CD4-positive, alpha-beta T cell (primary cell): ENCODE results near the gene PCED1B. TPM values are rescaled to one million over a fixed set of nuclear protein-coding genes. Genes with fewer than 3 reads are reported as not detected.
A peak's percentile ranks its signal among the peaks of the same experiment; 100 is the strongest.

ENCODE experiments used
- ATAC-seq: fragments of 200-7000 bp; cut with Tn5 transposase; one replicate; pipeline ENCODE4 v1.10.0; 2022; ENCODE audit warnings: mild to moderate bottlenecking; ENCODE audit not compliant: poor library complexity
- CTCF ChIA-PET: fragments of 350-600 bp; sonication (Branson Sonifier 250); formaldehyde crosslinking; loops from one replicate; lab custom pipeline; 2021; ENCODE audit warnings: antibody characterized with exemption, inconsistent platforms; lab: Charles Lee
- POLR2A ChIA-PET: fragments of 350-600 bp; sonication (Branson Sonifier 250); formaldehyde crosslinking; loops from one replicate; lab custom pipeline; 2021; ENCODE audit warnings: antibody characterized with exemption, inconsistent platforms; lab: Charles Lee
- DNase-seq, 14 experiments: peaks; one replicate each; pipeline ENCODE4 v3.0.0-alpha.2; 2013 to 2020; ENCODE audit warnings: mixed read lengths in 2 of 14
- H3K27ac ChIP-seq, 2 donors: one replicate each; pipeline versions ENCODE4 v1.5.1 to v1.7.0; 2013; ENCODE audit warnings: low read length in 2 of 2, low read depth in 1 of 2, mild to moderate bottlenecking in 1 of 2
- H3K27me3 ChIP-seq, 2 experiments: 1 replicate in 1 of 2; 2 replicates in 1 of 2; pipeline versions ENCODE4 v1.6.1 to v1.7.0; 2013; ENCODE audit warnings: low read length in 2 of 2, control low read depth in 1 of 2, mild to moderate bottlenecking in 1 of 2, moderate library complexity in 1 of 2; ENCODE audit not compliant: insufficient read depth in 2 of 2, control insufficient read depth in 1 of 2
- H3K36me3 ChIP-seq: one replicate; pipeline ENCODE4 v1.6.1; 2013; ENCODE audit warnings: low read length, control low read depth; ENCODE audit not compliant: insufficient read depth
- H3K4me1 ChIP-seq: one replicate; pipeline ENCODE4 v1.6.1; 2013; ENCODE audit warnings: low read length, control low read depth; ENCODE audit not compliant: insufficient read depth
- H3K4me3 ChIP-seq: one replicate; pipeline ENCODE4 v1.5.1; 2013; ENCODE audit warnings: mild to moderate bottlenecking, low read length, moderate library complexity
- H3K9me3 ChIP-seq, 2 experiments: 1 replicate in 1 of 2; 2 replicates in 1 of 2; pipeline versions ENCODE4 v1.6.1 to v1.7.0; 2013; ENCODE audit warnings: low read length in 2 of 2, mild to moderate bottlenecking in 2 of 2, control low read depth in 1 of 2, moderate library complexity in 1 of 2; ENCODE audit not compliant: control insufficient read depth in 1 of 2, insufficient read depth in 1 of 2
- H3K27ac Mint-ChIP-seq: one replicate; pipeline ENCODE4 v1.8.0; 2020; ENCODE audit warnings: mixed read lengths
- H3K27me3 Mint-ChIP-seq: one replicate; pipeline ENCODE4 v1.8.0; 2021; ENCODE audit warnings: mixed read lengths
- H3K36me3 Mint-ChIP-seq: one replicate; pipeline ENCODE4 v1.8.0; 2021; ENCODE audit warnings: low read depth, mixed read lengths
- H3K4me1 Mint-ChIP-seq: one replicate; pipeline ENCODE4 v1.8.0; 2021; ENCODE audit warnings: low read depth, mixed read lengths
- H3K4me3 Mint-ChIP-seq: one replicate; pipeline ENCODE4 v1.8.0; 2020; ENCODE audit warnings: mild to moderate bottlenecking, mixed read lengths
- H3K9me3 Mint-ChIP-seq: one replicate; pipeline ENCODE4 v1.8.0; 2020; ENCODE audit warnings: mixed read lengths
- intact Hi-C, 2 experiments: fragments of 100-400 bp; cut with DNase I in 1 of 2; cut with micrococcal nuclease in 1 of 2; formaldehyde crosslinking; loops; one replicate each; pipeline versions ENCODE4 v1.15.1 to v1.9.0; 2023 to 2025; cut with DNase I, micrococcal nuclease
- total RNA-seq, 174 experiments: library from RNA in 2 of 174; stranded (reverse) in 2 of 174; gene quantifications; one replicate each; pipeline ENCODE4 v1.2.3 and lab custom pipeline; 2021 to 2026
- TF ChIP-seq, protein P1 (sequence below): fragments of 200-600 bp; IDR thresholded peaks from one replicate; pipeline ENCODE4 v1.8.0; 2022; ENCODE audit warnings: antibody characterized with exemption, mild to moderate bottlenecking

Gene PCED1B
- total RNA-seq, 2 experiments from 2014 or later, result 18.7 to 20.0 TPM

DNA sequence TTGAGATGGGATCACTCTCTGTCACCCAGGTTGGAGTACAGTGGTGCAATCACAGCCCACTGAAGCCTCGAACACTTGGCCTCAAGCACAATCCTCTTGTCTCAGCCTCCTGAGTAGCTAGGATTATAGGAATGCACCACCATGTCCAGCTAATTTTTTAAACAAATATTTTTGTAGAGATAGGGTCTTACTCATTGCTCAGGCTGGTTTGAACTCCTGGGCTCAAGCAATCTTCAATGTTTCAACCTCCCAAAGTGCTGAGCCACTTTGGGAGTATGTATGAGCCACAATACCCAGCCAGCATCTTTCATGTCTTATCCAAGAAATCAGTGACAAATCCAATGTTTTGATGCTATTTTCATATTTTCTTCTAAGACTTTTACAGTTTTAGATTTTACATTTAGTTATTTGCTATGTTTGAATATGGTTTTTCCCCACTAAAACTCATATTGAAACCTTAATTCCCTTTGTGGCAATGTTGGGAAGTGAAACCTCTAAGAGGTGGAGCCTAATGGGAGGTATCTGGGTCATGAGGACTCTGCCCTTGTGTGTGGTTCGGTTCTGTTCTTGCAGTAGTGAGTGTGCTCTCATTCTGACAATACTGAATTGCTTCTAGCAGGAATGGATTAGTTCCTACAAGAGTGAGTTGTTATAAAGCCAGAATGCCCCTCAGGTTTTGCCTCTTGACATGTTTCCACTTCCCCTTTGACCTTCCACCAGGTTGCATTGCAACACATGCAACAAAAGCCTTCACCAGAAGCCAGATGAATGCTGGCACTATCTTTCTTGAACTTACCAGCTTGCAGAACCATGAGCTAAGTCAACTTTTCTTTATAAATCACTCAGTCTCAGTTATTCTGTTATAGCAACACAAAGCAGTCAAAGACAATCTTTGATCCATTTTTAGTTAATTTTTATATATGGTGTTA, 81.2 kb downstream of the PCED1B start:
- ChIA-PET POLR2A (no interaction called here), CTCF (interaction anchor here (1.5 kb wide), 1 partner anchor 33 kb away, joined by 3 read pairs; no protein-coding TSS in a partner anchor)
- TF ChIP-seq, protein P1, sequence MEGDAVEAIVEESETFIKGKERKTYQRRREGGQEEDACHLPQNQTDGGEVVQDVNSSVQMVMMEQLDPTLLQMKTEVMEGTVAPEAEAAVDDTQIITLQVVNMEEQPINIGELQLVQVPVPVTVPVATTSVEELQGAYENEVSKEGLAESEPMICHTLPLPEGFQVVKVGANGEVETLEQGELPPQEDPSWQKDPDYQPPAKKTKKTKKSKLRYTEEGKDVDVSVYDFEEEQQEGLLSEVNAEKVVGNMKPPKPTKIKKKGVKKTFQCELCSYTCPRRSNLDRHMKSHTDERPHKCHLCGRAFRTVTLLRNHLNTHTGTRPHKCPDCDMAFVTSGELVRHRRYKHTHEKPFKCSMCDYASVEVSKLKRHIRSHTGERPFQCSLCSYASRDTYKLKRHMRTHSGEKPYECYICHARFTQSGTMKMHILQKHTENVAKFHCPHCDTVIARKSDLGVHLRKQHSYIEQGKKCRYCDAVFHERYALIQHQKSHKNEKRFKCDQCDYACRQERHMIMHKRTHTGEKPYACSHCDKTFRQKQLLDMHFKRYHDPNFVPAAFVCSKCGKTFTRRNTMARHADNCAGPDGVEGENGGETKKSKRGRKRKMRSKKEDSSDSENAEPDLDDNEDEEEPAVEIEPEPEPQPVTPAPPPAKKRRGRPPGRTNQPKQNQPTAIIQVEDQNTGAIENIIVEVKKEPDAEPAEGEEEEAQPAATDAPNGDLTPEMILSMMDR, result no peak
- H3K27ac Mint-ChIP-seq, result no peak overlapping the region
- no peak for ATAC-seq
- H3K4me1 ChIP-seq, result peaks cover 9% of the 10 kb centered on the region
- H3K4me3 ChIP-seq, result no peak overlapping the region
- H3K27me3 ChIP-seq, result no peaks in the 10 kb centered on the region
- H3K36me3 ChIP-seq, result peaks cover 15% of the 10 kb centered on the region
- H3K9me3 Mint-ChIP-seq, result peaks cover 8% of the 10 kb centered on the region
- intact Hi-C loops, result no loop called here
- H3K9me3 ChIP-seq, result peaks cover 0 to 7% of the 10 kb centered on the region in 2 experiments
- no peaks in the 10 kb centered on the region for H3K27me3 Mint-ChIP-seq
- DNase-seq, result no peak
- H3K4me1 Mint-ChIP-seq, result peaks cover 44% of the 10 kb centered on the region
- H3K27ac ChIP-seq, result no peak overlapping the region
- peaks cover 63% of the 10 kb centered on the region for H3K36me3 Mint-ChIP-seq
- H3K4me3 Mint-ChIP-seq, result no peak overlapping the region

DNA sequence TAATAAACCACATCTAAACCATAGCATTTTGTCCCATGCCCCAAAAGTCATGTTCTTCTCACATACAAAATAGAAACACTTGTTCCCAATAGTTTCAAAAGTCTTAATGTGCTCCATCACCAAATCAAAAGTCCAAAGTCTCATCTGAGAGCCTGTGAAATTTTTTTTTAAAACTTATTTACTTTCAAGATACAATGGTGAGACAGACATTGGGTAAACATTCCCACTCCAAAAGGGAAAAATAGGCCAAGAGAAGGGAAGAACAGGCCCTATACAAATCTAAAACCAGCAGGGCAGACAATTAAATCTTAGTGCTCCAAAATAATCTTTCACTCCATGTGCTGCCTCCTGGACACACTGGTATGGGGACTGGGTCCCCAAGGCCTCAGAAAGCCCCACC, 84.7 kb downstream of the PCED1B start:
- Mint-ChIP-seq H3K4me1 (peaks cover 31% of the 10 kb centered on the region), H3K27me3 (no peaks in the 10 kb centered on the region), H3K4me3 (no peak overlapping the region), H3K27ac (no peak overlapping the region), H3K36me3 (peaks cover 91% of the 10 kb centered on the region), H3K9me3 (peaks cover 8% of the 10 kb centered on the region)
- H3K27me3 ChIP-seq, result no peaks in the 10 kb centered on the region
- ChIA-PET POLR2A (no interaction called here), CTCF (interaction anchor here (1.2 kb wide), 1 partner anchor 29 kb away, joined by 3 read pairs; no protein-coding TSS in a partner anchor)
- ATAC-seq (no peak), DNase-seq (no peak)
- intact Hi-C loops, result no loop called here
- TF ChIP-seq, protein P1, result no peak
- no peak overlapping the region for H3K4me3 ChIP-seq
- H3K9me3 ChIP-seq, result peaks cover 0 to 6% of the 10 kb centered on the region in 2 experiments
- no peaks in the 10 kb centered on the region for H3K4me1 ChIP-seq
- H3K27ac ChIP-seq, result no peak overlapping the region
- H3K36me3 ChIP-seq, result peaks cover 15% of the 10 kb centered on the region

- peaks cover 3% of the 10 kb centered on the region for H3K9me3 Mint-ChIP-seq
- H3K27ac Mint-ChIP-seq, result no peak overlapping the region
- ChIA-PET POLR2A (interaction anchor here (0.6 to 1.5 kb wide), 2 partner anchors 29 to 1491 kb away, joined by 4 read pairs; no protein-coding TSS in a partner anchor), CTCF (interaction anchor here (1.2 kb wide), 2 partner anchors 29 to 93 kb away, joined by 3 to 4 read pairs; no protein-coding TSS in a partner anchor)
- no peak overlapping the region for H3K4me3 Mint-ChIP-seq
- peaks cover 27% of the 10 kb centered on the region for H3K4me1 Mint-ChIP-seq
- Histone ChIP-seq H3K9me3 (no peaks in the 10 kb centered on the region), H3K4me3 (no peak overlapping the region), H3K27me3 (no peaks in the 10 kb centered on the region), H3K4me1 (no peaks in the 10 kb centered on the region), H3K36me3 (peaks cover 15% of the 10 kb centered on the region), H3K27ac (peak overlapping the region in 1 of 2 donors; percentile 16)
- TF ChIP-seq, protein P1, result no peak
- no peak for DNase-seq
- H3K27me3 Mint-ChIP-seq, result no peaks in the 10 kb centered on the region
- intact Hi-C loops, result no loop called here
- peaks cover 91% of the 10 kb centered on the region for H3K36me3 Mint-ChIP-seq
- ATAC-seq, result no peak
Observed at GRCh38 chr12:47164724-47165439, 85.5 kb downstream of the PCED1B start.
